Adipocyte (in vitro differentiated cells): ENCODE results near the gene R3HDML.
A peak's percentile ranks its signal among the peaks of the same experiment; 100 is the strongest.
"Not testable (repeated sequence)": the region's sequence is repeated elsewhere in the genome, so short reads cannot be mapped to it uniquely, and the experiment has no call there.

Experiments
- DNase-seq: peaks from one replicate; pipeline ENCODE4 v3.0.0-alpha.2; 2015; ENCODE audit warnings: low read depth
- H3K27me3 ChIP-seq: replicated peaks from 2 replicates; pipeline ENCODE4 v1.7.0; 2013; ENCODE audit warnings: mild to moderate bottlenecking, low read length, moderate library complexity; ENCODE audit not compliant: control insufficient read depth, insufficient read depth
- H3K36me3 ChIP-seq: 2 replicates; pipeline ENCODE4 v1.7.0; 2013; ENCODE audit warnings: low read length, mild to moderate bottlenecking, moderate library complexity; ENCODE audit not compliant: control insufficient read depth, insufficient read depth, severe bottlenecking
- H3K4me1 ChIP-seq: 2 replicates; pipeline ENCODE4 v1.7.0; 2013; ENCODE audit warnings: mild to moderate bottlenecking, low read length, moderate library complexity; ENCODE audit not compliant: control insufficient read depth, insufficient read depth
- H3K4me3 ChIP-seq: 2 replicates; pipeline ENCODE4 v1.7.0; 2013; ENCODE audit warnings: mild to moderate bottlenecking, low read length, moderate library complexity
- H3K9ac ChIP-seq: 2 replicates; pipeline ENCODE4 v1.7.0; 2013; ENCODE audit warnings: mild to moderate bottlenecking, low read length, moderate library complexity
- H3K9me3 ChIP-seq: 2 replicates; pipeline ENCODE4 v1.7.0; 2013; ENCODE audit warnings: mild to moderate bottlenecking, low read length, moderate library complexity; ENCODE audit not compliant: control insufficient read depth

The R3HDML gene

DNA sequence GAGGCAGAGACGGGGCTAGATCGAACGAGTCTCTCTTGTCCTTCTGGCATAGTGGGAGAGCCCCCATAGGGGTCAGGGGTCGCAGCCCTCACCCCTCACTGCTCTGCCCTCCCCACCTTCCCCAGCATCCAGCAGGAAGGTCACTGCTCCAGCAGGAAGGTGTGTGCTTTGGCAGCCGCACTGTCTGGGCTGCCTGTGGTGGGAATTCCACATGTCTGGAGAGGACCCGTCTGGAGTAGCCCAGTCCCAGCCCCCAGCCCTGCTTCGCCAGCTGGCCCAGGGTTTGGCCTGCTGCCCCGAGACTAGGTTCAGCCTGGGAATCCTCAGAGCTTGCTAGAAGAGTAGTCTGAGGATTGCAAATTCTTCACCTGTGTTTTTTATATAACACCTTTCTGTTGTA, 2.5 kb upstream of the R3HDML start:
- Histone ChIP-seq H3K36me3 (no peaks in the 10 kb centered on the region), H3K9ac (no peak overlapping the region), H3K4me3 (no peak overlapping the region), H3K9me3 (no peaks in the 10 kb centered on the region), H3K27me3 (peaks cover 54% of the 10 kb centered on the region), H3K4me1 (no peaks in the 10 kb centered on the region)
- DNase-seq: no peak

DNA sequence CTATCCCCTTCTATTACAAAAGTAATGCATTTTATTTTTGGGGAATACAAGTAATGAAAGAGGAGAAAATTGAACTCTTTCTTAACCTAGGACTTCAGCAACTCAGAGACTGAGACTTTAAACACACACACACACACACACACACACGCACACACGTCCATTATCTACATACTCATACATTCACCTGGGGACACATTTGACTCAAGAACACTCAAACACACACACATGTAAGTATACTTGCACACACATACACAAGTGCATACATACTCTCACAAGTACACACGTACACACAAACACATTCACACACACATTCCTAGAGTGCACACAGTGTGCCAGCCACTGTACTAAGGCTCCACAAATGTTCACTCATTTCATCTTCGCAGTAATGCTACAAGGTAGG, 2.1 kb upstream of the R3HDML start:
- no peak overlapping the region for H3K4me3 ChIP-seq
- DNase-seq: no peak
- H3K4me1 ChIP-seq: no peaks in the 10 kb centered on the region
- peaks cover 53% of the 10 kb centered on the region for H3K27me3 ChIP-seq
- H3K9ac ChIP-seq: no peak overlapping the region
- H3K36me3 ChIP-seq: no peaks in the 10 kb centered on the region
- no peaks in the 10 kb centered on the region for H3K9me3 ChIP-seq

DNA sequence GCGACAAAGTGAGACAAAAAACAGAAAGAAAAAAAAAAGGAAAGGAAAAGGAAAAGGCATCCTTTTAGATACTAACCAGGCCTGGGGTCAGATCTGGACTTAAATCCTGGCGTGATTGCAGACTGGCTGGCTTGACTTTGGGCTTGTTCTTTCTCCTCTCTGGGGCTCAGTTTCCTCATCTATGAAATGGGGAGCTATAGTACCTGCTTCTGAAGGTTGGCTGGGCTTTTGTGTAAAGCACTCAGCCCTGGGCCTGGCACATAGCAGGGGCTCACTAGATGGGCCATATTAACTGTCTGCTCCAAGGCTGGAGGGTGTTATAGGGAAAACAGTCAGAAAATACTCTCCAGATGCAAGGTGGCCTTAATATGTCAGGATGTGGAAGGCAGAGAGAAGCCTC, 1.2 kb upstream of the R3HDML start:
- DNase-seq: no peak
- Histone ChIP-seq H3K4me3 (no peak overlapping the region), H3K9ac (no peak overlapping the region), H3K27me3 (peaks cover 50% of the 10 kb centered on the region), H3K36me3 (no peaks in the 10 kb centered on the region), H3K4me1 (no peaks in the 10 kb centered on the region), H3K9me3 (no peaks in the 10 kb centered on the region)

DNA sequence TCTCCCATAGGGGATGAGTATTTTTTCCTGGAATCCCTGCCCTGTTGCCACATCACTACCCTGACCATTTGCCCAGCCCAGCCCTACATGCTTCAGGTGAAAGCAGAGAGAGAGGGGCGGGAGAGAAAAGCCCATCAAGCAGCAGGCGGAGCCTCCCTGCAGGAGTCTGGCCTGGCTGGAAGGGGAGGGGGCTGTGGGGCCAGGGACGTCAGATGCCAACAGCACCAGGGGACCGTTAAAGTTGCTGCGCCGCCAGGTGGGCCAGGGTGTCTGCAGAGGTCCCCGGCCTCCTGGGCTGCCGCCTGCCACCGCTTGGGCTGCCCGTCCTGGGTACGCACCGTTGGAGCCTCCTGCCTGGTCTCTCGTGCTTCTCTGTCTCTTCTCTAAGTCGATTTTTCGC, 757 bp upstream of the R3HDML start:
- DNase-seq: no peak
- H3K4me1 ChIP-seq: no peaks in the 10 kb centered on the region
- no peaks in the 10 kb centered on the region for H3K9me3 ChIP-seq
- H3K9ac ChIP-seq: no peak overlapping the region
- H3K27me3 ChIP-seq: peaks cover 50% of the 10 kb centered on the region
- no peak overlapping the region for H3K4me3 ChIP-seq
- H3K36me3 ChIP-seq: no peaks in the 10 kb centered on the region

DNA sequence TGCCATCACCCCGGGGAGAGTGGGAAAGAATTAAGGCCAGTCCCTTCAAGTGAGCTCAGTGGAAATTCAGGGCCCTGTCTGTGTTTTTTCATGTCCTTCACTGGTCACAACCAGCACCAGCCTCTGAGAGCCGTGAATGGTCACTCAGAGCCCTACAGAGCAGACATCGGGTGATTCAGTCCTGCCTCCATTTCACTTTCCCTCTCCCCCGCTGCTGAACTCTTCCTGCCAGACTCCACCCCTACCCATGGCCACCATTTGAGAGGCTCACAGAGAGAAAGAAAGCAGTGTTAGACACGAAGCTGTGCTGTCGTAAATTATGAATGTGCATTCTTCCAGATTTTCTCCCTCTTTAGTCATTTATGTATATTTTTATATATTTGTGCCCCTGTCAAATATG, 5.4 kb downstream of the R3HDML start:
- peaks cover 5% of the 10 kb centered on the region for H3K4me1 ChIP-seq

DNA sequence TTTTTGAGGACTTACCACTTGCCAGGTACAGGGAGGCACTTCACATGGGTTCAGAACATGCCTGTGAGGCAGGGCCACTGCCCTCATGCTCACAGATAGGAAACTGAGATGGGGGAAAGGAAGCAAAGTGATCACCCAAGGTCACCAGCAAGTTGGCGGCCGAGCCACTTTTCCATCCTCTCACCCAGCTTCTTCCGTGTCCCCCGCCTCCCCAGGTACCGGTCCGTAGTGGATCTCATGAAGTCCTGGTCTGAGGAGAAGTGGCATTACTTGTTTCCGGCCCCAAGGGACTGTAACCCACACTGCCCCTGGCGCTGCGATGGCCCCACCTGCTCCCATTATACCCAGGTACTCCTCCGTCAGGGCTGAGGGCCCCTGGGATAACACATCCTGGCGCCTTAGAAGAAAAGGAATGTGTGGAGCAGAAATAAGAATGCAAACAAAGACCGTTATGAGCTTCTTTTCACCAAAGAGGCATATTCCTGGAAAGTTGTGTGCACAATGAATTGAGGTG, 6.4 kb downstream of the R3HDML start:
- Histone ChIP-seq H3K27me3 (peaks cover 7% of the 10 kb centered on the region), H3K9me3 (no peaks in the 10 kb centered on the region), H3K4me1 (peaks cover 5% of the 10 kb centered on the region), H3K9ac (no peak overlapping the region), H3K4me3 (no peak overlapping the region), H3K36me3 (no peaks in the 10 kb centered on the region)
- no peak for DNase-seq

More for the DNA sequence above, 5.4 kb downstream of the R3HDML start:
- Histone ChIP-seq H3K9me3 (no peaks in the 10 kb centered on the region), H3K4me3 (no peak overlapping the region), H3K27me3 (peaks cover 17% of the 10 kb centered on the region), H3K9ac (no peak overlapping the region), H3K36me3 (no peaks in the 10 kb centered on the region)
- DNase-seq: peak; percentile 11

DNA sequence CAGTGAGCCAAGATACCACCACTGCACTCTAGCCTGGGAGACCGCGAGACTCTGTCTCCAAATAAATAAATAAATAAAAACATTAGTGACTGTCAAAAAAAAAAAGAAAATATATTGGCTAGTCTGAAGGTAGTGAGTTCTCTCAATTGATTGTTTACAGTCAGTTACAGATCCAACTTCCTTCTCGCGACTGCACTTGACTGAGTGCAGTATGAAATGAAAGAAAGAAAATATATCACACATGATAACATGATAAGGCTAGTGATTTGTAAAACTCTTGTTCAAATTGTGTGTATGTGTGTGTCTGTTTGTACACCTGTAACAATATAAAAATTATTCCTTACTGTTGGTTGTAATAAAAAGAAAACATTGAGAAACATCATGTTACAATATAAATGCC, 7.9 kb downstream of the R3HDML start:
- Histone ChIP-seq H3K27me3 (peaks cover 11% of the 10 kb centered on the region), H3K9ac (no peak overlapping the region), H3K4me3 (no peak overlapping the region), H3K9me3 (no peaks in the 10 kb centered on the region), H3K4me1 (peaks cover 5% of the 10 kb centered on the region), H3K36me3 (no peaks in the 10 kb centered on the region)
- DNase-seq: no peak

DNA sequence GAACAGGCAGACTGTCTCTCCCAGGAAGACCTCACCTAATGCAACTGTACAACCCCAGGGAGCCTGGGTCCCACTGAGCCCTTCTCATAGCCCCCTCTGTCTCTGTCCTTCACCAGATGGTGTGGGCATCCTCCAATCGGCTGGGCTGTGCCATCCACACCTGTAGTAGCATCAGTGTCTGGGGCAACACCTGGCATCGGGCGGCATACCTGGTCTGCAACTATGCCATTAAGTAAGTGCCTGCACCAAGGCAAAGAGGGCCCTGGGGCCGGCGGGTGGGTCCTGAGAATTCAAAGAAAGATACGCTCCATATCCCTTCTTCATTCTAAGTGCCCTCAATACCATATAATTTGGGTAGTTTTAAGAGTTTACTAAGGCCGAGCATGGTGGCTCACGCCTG, 8.3 kb downstream of the R3HDML start:
- no peak for DNase-seq
- peaks cover 5% of the 10 kb centered on the region for H3K4me1 ChIP-seq
- H3K9me3 ChIP-seq: no peaks in the 10 kb centered on the region
- no peak overlapping the region for H3K4me3 ChIP-seq
- H3K36me3 ChIP-seq: no peaks in the 10 kb centered on the region
- peaks cover 13% of the 10 kb centered on the region for H3K27me3 ChIP-seq
- no peak overlapping the region for H3K9ac ChIP-seq

DNA sequence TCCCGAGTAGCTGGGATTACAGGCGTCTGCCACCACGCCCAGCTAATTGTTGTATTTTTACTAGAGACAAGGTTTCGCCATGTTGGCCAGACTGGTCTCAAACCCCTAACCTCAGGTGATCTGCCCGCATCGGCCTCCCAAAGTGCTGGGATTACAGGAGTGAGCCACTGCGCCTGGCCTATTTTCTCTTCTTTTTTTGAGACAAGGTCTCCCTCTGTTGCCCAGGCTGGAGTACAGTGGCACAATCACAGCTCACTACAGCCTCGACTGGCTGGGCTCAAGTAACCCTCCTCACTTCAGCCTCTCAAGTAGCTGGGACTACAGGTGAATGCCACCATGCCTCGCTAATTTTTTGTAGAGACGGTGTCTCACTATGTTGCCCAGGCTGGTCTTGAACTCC, 9.1 kb downstream of the R3HDML start:
- not testable (repeated sequence) for H3K9me3 ChIP-seq, H3K4me1 ChIP-seq, H3K36me3 ChIP-seq, H3K9ac ChIP-seq, DNase-seq, H3K4me3 ChIP-seq
- peaks cover 21% of the 10 kb centered on the region for H3K27me3 ChIP-seq

DNA sequence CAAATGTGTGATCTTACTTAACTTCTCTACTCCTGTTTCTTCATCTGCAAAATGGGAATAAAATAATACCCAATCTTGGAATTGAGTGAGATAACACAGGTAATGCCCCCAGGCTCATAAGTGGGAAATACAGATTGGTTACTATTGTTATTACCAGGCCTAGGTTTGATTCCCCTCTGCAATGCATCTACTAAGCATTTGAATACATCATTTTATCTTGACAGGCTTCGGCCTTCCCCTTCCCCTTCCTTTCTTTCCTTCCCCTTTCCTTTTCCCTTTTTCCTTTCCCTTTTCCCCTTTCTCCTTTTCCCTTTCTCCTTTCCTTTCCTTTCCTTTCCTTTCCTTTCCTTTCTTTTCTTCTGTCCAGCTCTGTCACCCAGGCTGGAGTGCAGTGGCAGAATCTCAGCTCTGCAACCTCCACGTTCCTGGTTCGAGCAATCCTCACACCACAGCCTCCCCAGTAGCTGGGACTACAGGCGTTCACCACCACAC, 11.4 kb downstream of the R3HDML start:
- Histone ChIP-seq H3K27me3 (peaks cover 34% of the 10 kb centered on the region), H3K9me3 (no peaks in the 10 kb centered on the region), H3K4me1 (no peaks in the 10 kb centered on the region), H3K9ac (no peak overlapping the region), H3K36me3 (no peaks in the 10 kb centered on the region), H3K4me3 (no peak overlapping the region)
- no peak for DNase-seq

DNA sequence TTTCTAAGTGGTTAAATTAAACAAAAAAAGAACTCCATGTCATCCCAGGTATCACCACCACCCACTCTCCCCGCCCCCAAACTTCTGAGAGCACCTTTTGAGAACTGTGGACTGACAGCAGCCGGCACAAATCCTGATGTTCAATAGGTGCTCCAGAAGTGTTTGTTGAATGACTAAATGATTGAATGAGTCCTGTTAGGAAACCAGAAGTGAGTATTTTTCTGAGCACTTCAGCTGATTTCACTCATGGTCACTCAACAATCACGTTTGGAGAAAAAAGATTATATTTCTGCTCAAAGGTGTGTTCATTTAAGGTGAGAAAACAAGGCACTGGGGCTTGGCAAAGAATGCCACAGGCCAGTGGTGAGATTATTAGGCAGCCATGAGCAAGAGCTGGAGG, 12.5 kb downstream of the R3HDML start:
- DNase-seq: no peak
- Histone ChIP-seq H3K9me3 (no peaks in the 10 kb centered on the region), H3K4me3 (no peak overlapping the region), H3K36me3 (no peaks in the 10 kb centered on the region), H3K4me1 (no peaks in the 10 kb centered on the region), H3K9ac (no peak overlapping the region), H3K27me3 (peaks cover 37% of the 10 kb centered on the region)

DNA sequence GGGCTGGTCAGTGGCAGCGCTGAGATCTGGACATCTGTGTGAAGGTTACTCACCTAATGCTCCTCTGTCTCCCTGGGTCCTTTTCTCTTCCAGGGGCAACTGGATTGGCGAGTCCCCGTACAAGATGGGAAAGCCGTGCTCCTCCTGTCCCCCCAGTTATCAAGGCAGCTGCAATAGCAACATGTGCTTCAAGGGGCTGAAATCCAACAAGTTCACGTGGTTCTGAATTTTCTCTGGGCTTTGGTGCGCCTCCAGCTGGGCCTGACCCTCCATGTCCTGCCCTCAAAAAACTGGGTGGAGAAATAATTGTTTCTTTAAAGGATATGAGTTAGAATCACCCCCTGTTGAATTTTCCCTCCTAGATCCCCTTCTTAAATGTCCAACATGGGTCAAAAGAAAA, 13.7 kb downstream of the R3HDML start:
- Histone ChIP-seq H3K4me1 (no peaks in the 10 kb centered on the region), H3K27me3 (peaks cover 41% of the 10 kb centered on the region), H3K36me3 (no peaks in the 10 kb centered on the region), H3K4me3 (no peak overlapping the region), H3K9me3 (no peaks in the 10 kb centered on the region), H3K9ac (no peak overlapping the region)
- DNase-seq: no peak
